Measurements from ENCODE around the gene RGS7. TPM values are rescaled to one million over a fixed set of nuclear protein-coding genes. Genes with fewer than 3 reads are reported as not detected.
"Not testable (repeated sequence)": the region's sequence is repeated elsewhere in the genome, so short reads cannot be mapped to it uniquely, and the experiment has no call there.

The RGS7 gene
- total RNA-seq, 4 donors from 2014 or later: 0.47 TPM; not detected in 3

DNA sequence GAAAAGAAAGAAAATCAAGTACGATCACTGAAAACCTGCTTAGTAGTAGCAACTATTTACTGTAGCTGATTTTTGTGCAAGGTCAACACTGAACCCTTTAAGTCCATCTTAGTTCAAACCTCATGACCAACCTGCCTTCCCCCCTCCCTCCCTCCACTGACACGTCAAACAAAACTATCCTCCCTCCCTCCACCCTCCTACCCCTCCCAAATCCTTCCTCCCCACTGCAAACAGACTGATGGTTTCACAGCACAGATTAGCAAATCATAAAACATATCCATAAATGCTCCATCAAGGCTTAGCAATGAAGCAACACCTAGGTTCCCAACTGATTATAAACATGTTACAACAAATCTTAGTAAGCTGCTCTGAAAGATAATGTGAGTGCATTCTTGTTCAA lies 580.8 kb downstream of the RGS7 start:
- ATAC-seq (ENCODE audit: low FRiP score) (no peak), DNase-seq (ENCODE audit: low spot score) (no peak)
- no peak for TF ChIP-seq CTCF (IDR thresholded peaks at IDR 0.05)

- DNase-seq (ENCODE audit: low spot score) (no peak), ATAC-seq (ENCODE audit: low FRiP score) (no peak)
- TF ChIP-seq CTCF (IDR thresholded peaks at IDR 0.05): no peak
Measured at GRCh38 chr1:240772131-240772530, 584.9 kb downstream of the RGS7 start.

- ATAC-seq (ENCODE audit: low FRiP score) (no peak), DNase-seq (ENCODE audit: low spot score) (no peak)
- TF ChIP-seq CTCF (IDR thresholded peaks at IDR 0.05): no peak
Measured at GRCh38 chr1:240771450-240771849, 585.6 kb downstream of the RGS7 start.

GRCh38 chr1:240768979-240769378 lies 588.0 kb downstream of the RGS7 start:
- no peak for ATAC-seq (ENCODE audit: low FRiP score)
- TF ChIP-seq CTCF (IDR thresholded peaks at IDR 0.05): no peak
- no peak for DNase-seq (ENCODE audit: low spot score)

GRCh38 chr1:240766831-240767230 lies 590.2 kb downstream of the RGS7 start:
- TF ChIP-seq CTCF (IDR thresholded peaks at IDR 0.05): no peak
- DNase-seq (ENCODE audit: low spot score) (no peak), ATAC-seq (ENCODE audit: low FRiP score) (no peak)

- TF ChIP-seq CTCF (IDR thresholded peaks at IDR 0.05): no peak
Measured at GRCh38 chr1:240765732-240766363, 591.2 kb downstream of the RGS7 start.

DNA sequence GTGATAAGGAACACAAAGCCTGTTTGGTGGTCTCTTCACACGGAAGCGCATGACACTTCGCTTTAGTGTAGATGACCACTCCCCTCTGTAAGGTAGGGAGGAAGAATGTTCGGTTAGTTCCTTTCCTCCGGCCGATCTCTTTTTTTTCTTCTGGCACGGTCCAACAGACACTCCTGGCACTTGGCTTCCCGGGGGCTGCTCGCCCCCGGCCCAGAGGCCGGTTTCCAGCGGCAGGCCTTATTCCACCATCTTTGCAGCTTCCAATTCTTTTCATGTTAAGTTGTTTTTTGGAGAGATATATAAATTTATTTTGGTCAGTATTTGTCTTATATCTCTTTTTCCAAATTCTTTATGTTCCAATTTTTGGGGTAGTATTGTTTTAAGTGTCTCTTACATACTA lies 593.2 kb downstream of the RGS7 start:
- no peak for ATAC-seq (ENCODE audit: low FRiP score)
- DNase-seq (ENCODE audit: low spot score): no peak
- no peak for TF ChIP-seq CTCF (IDR thresholded peaks at IDR 0.05)

More at GRCh38 chr1:240765732-240766363, 591.2 kb downstream of the RGS7 start:
- DNase-seq (ENCODE audit: low spot score) (no peak), ATAC-seq (ENCODE audit: low FRiP score) (no peak)

DNA sequence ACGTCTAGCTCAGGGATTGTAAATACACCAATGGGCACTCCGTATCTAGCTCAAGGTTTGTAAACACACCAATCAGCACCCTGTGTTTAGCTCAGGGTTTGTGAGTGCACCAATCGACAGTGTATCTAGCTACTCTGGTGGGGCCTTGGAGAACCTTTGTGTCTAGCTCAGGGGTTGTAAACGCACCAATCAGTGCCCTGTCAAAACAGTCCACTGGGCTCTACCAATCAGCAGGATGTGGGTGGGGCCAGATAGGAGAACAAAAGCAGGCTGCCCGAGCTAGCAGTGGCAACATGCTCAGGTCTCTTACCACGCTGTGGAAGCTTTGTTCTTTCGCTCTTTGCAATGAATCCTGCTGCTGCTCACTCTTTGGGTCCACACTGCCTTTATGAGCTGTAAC lies 593.9 kb downstream of the RGS7 start:
- not testable (repeated sequence) for ATAC-seq (ENCODE audit: low FRiP score); DNase-seq (ENCODE audit: low spot score)

GRCh38 chr1:240762471-240762987 lies 594.5 kb downstream of the RGS7 start:
- DNase-seq (ENCODE audit: low spot score); ATAC-seq (ENCODE audit: low FRiP score): not testable (repeated sequence)

GRCh38 chr1:240758777-240759176 lies 598.2 kb downstream of the RGS7 start:
- not testable (repeated sequence) for ATAC-seq (ENCODE audit: low FRiP score); DNase-seq (ENCODE audit: low spot score)
